ENCODE results near the gene ZNF577.

DNA sequence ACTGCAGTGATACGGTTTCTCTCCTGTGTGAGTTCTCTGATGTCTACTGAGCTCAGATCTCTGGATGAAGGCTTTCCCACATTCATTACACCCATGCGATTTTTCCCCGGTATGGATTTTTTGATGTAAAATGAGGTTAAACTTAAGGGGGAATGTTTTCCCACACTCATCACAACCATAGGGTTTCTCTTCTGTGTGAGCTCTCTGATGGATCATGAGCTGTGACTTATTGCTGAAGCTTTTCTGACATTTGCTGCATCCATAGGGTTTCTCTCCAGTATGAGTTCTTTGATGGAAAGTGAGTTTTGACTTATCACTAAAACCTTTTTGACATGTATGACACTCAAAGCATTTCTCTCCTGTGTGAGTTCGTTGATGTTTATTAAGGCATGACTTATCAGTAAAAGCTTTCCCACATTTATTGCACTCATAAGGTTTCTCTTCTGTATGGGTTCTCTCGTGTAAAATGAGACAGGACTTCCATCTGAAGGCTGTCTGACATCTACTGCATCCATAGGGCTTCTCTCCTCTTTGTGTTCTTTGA is 27.6 kb upstream of the ZNF577 start:
- TF ChIP-seq, protein P1, sequence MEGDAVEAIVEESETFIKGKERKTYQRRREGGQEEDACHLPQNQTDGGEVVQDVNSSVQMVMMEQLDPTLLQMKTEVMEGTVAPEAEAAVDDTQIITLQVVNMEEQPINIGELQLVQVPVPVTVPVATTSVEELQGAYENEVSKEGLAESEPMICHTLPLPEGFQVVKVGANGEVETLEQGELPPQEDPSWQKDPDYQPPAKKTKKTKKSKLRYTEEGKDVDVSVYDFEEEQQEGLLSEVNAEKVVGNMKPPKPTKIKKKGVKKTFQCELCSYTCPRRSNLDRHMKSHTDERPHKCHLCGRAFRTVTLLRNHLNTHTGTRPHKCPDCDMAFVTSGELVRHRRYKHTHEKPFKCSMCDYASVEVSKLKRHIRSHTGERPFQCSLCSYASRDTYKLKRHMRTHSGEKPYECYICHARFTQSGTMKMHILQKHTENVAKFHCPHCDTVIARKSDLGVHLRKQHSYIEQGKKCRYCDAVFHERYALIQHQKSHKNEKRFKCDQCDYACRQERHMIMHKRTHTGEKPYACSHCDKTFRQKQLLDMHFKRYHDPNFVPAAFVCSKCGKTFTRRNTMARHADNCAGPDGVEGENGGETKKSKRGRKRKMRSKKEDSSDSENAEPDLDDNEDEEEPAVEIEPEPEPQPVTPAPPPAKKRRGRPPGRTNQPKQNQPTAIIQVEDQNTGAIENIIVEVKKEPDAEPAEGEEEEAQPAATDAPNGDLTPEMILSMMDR (IDR thresholded peaks at IDR 0.05), result no peak
- TF ChIP-seq, protein P2, sequence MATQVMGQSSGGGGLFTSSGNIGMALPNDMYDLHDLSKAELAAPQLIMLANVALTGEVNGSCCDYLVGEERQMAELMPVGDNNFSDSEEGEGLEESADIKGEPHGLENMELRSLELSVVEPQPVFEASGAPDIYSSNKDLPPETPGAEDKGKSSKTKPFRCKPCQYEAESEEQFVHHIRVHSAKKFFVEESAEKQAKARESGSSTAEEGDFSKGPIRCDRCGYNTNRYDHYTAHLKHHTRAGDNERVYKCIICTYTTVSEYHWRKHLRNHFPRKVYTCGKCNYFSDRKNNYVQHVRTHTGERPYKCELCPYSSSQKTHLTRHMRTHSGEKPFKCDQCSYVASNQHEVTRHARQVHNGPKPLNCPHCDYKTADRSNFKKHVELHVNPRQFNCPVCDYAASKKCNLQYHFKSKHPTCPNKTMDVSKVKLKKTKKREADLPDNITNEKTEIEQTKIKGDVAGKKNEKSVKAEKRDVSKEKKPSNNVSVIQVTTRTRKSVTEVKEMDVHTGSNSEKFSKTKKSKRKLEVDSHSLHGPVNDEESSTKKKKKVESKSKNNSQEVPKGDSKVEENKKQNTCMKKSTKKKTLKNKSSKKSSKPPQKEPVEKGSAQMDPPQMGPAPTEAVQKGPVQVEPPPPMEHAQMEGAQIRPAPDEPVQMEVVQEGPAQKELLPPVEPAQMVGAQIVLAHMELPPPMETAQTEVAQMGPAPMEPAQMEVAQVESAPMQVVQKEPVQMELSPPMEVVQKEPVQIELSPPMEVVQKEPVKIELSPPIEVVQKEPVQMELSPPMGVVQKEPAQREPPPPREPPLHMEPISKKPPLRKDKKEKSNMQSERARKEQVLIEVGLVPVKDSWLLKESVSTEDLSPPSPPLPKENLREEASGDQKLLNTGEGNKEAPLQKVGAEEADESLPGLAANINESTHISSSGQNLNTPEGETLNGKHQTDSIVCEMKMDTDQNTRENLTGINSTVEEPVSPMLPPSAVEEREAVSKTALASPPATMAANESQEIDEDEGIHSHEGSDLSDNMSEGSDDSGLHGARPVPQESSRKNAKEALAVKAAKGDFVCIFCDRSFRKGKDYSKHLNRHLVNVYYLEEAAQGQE (IDR thresholded peaks at IDR 0.05; ENCODE audit: insufficient read depth in 1 of 2, low read depth in 2 of 2, low read length in 1 of 2), result no peak
- no peak for TF ChIP-seq POLR2AphosphoS5 (IDR thresholded peaks at IDR 0.05; ENCODE audit: low read depth, low read length)
- TF ChIP-seq SIN3A (IDR thresholded peaks at IDR 0.05; ENCODE audit: borderline replicate concordance, insufficient read depth, low read depth, low read length), result no peak
- TF ChIP-seq TCF7L2 (IDR thresholded peaks at IDR 0.05; ENCODE audit: low read depth, low read length), result no peak

All from Panc1 (cell line).